ENCODE results near the gene TMEM201. TPM values are rescaled to one million over a fixed set of nuclear protein-coding genes. Genes with fewer than 3 reads are reported as not detected.

Gene TMEM201
- total RNA-seq, 1 experiment from 2014 or later = 49.0 TPM

- Histone ChIP-seq H3K4me3 (ENCODE audit: low read depth, low read length, poor library complexity, severe bottlenecking) (no peak overlapping the region), H3K36me3 (ENCODE audit: insufficient read depth, low read length, poor library complexity, severe bottlenecking) (peaks cover 53% of the 10 kb centered on the region), H3K27ac (ENCODE audit: low read depth, low read length, poor library complexity, severe bottlenecking) (no peak overlapping the region), H3K9me3 (ENCODE audit: low read depth, low read length, poor library complexity, severe bottlenecking) (no peaks in the 10 kb centered on the region), H3K27me3 (replicated peaks; ENCODE audit: insufficient read depth, low read depth, low read length, poor library complexity) (no peaks in the 10 kb centered on the region), H3K4me1 (ENCODE audit: insufficient read depth, low read length, poor library complexity, severe bottlenecking) (no peaks in the 10 kb centered on the region)
- TF ChIP-seq CTCF (conservative IDR thresholded peaks at IDR 0.05; ENCODE audit: low read depth, low read length) = no peak
- no peak for TF ChIP-seq EZH2 (IDR thresholded peaks at IDR 0.05; ENCODE audit: borderline replicate concordance, low read depth, low read length, poor library complexity, severe bottlenecking)
- CTCF ChIA-PET = no interaction called here
- no TSS peak for BruUV-seq (replicated peaks)
- intact Hi-C loops (cut with micrococcal nuclease; ENCODE audit: unreplicated experiment) = loop anchor here (10.0 kb wide), 1 partner anchor 313 kb away; no protein-coding TSS in a partner anchor
- no peak for DNase-seq (ENCODE audit: low spot score)
- POLR2A ChIA-PET (ENCODE audit: low non-redundant PET) = no interaction called here
Observed at GRCh38 chr1:9577423-9577822, 11.3 kb upstream of the TMEM201 start.

- Histone ChIP-seq H3K36me3 (ENCODE audit: insufficient read depth, low read length, poor library complexity, severe bottlenecking) (peaks cover 48% of the 10 kb centered on the region), H3K9me3 (ENCODE audit: low read depth, low read length, poor library complexity, severe bottlenecking) (no peaks in the 10 kb centered on the region), H3K4me1 (ENCODE audit: insufficient read depth, low read length, poor library complexity, severe bottlenecking) (no peaks in the 10 kb centered on the region), H3K27ac (ENCODE audit: low read depth, low read length, poor library complexity, severe bottlenecking) (no peak overlapping the region), H3K27me3 (replicated peaks; ENCODE audit: insufficient read depth, low read depth, low read length, poor library complexity) (no peaks in the 10 kb centered on the region), H3K4me3 (ENCODE audit: low read depth, low read length, poor library complexity, severe bottlenecking) (no peak overlapping the region)
- BruUV-seq (replicated peaks) = no TSS peak
- ChIA-PET CTCF (no interaction called here), POLR2A (ENCODE audit: low non-redundant PET) (no interaction called here)
- no peak for TF ChIP-seq CTCF (conservative IDR thresholded peaks at IDR 0.05; ENCODE audit: low read depth, low read length)
- no peak for TF ChIP-seq EZH2 (IDR thresholded peaks at IDR 0.05; ENCODE audit: borderline replicate concordance, low read depth, low read length, poor library complexity, severe bottlenecking)
- no peak for DNase-seq (ENCODE audit: low spot score)
- intact Hi-C loops (cut with micrococcal nuclease; ENCODE audit: unreplicated experiment) = no loop called here
Observed at GRCh38 chr1:9580942-9581341, 7.8 kb upstream of the TMEM201 start.

GRCh38 chr1:9586147-9586766, 2.5 kb upstream of the TMEM201 start:
- TF ChIP-seq CTCF (conservative IDR thresholded peaks at IDR 0.05; ENCODE audit: low read depth, low read length) (no peak), EZH2 (IDR thresholded peaks at IDR 0.05; ENCODE audit: borderline replicate concordance, low read depth, low read length, poor library complexity, severe bottlenecking) (no peak)
- no TSS peak for BruUV-seq (replicated peaks)
- intact Hi-C loops (cut with micrococcal nuclease; ENCODE audit: unreplicated experiment) = no loop called here
- Histone ChIP-seq H3K36me3 (ENCODE audit: insufficient read depth, low read length, poor library complexity, severe bottlenecking) (peaks cover 20% of the 10 kb centered on the region), H3K4me1 (ENCODE audit: insufficient read depth, low read length, poor library complexity, severe bottlenecking) (peaks cover 14% of the 10 kb centered on the region), H3K27me3 (replicated peaks; ENCODE audit: insufficient read depth, low read depth, low read length, poor library complexity) (no peaks in the 10 kb centered on the region), H3K4me3 (ENCODE audit: low read depth, low read length, poor library complexity, severe bottlenecking) (no peak overlapping the region), H3K27ac (ENCODE audit: low read depth, low read length, poor library complexity, severe bottlenecking) (no peak overlapping the region), H3K9me3 (ENCODE audit: low read depth, low read length, poor library complexity, severe bottlenecking) (no peaks in the 10 kb centered on the region)
- POLR2A ChIA-PET (ENCODE audit: low non-redundant PET) = interaction anchor here (0.6 kb wide), 1 partner anchor 450 kb away, joined by 11 read pairs; no protein-coding TSS in a partner anchor
- DNase-seq (ENCODE audit: low spot score) = no peak
- CTCF ChIA-PET = no interaction called here

Measured in A673 (cell line).